Hematopoietic multipotent progenitor cell treated with erythropoietin and hydrocortisone succinate and interleukin-3 and kit ligand, for 15 days (in vitro differentiated cells): ENCODE measurements around the gene PEAK3.
A peak's percentile ranks its signal among the peaks of the same experiment; 100 is the strongest.

ENCODE experiments used
- DNase-seq: peaks from one replicate; pipeline ENCODE4 v3.0.0-alpha.2; 2015; ENCODE audit warnings: low spot score

Gene PEAK3

DNA sequence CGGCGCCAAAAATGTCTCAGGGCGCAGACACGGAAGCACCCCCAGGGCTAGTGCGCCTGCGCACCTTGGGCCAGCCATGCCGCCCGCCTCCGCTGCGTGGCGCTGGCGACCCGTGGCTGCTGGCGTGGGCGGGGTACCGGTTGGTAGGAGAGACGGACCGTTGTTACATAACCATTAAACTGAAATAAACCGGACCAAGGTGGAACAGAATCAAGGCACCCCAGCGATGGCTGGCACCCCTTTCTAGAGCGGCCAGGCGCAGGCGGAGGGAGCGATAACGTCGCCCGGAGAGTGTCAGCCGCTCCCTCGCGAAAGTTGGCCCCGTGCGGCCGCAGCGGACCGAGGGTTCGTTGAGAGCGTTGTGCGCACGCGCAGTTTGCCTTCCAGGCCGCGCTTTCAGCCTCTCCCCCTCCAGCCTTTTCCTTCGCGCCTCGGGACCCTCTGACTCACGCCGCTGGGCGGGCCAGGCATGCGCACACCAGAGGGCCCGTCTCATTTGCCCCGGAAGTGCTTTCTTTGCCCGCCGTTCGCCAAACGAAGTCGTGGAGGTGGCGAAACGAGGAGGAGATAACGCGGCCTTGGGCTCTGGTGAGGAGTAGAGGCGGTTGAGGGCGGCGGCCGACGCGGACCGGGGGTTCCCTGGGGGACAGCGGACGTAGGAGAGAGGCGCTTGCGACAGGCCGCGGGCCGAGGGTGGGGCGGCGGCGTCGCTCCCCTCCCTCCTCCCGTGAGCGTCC, 45.5 kb downstream of the PEAK3 start, which contains the start of the genes PLEKHJ1 and SF3A2:
PLEKHJ1 (minus strand) TSS at position 16 of the 737 bp plus-strand sequence. CDS start 81 bp downstream, outside the sequence.
SF3A2 (plus strand) TSS at position 511 of the 737 bp plus-strand sequence. CDS start 6,595 bp downstream, outside the sequence.
- peak; percentile 97 for DNase-seq

DNA sequence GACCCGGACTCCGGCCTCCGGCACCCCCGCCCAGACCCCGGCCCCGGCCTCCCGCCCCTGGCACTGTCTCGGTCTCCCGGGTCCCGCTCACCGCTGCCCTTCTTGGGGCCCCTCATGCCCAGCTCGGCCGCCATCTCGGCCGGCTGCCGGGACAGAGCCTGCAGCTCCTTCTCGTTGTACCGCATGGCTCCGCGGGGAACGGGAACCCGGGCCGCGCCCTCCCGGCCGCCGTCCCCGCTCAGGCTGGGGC, 46.0 kb downstream of the PEAK3 start:
- no peak for DNase-seq

DNA sequence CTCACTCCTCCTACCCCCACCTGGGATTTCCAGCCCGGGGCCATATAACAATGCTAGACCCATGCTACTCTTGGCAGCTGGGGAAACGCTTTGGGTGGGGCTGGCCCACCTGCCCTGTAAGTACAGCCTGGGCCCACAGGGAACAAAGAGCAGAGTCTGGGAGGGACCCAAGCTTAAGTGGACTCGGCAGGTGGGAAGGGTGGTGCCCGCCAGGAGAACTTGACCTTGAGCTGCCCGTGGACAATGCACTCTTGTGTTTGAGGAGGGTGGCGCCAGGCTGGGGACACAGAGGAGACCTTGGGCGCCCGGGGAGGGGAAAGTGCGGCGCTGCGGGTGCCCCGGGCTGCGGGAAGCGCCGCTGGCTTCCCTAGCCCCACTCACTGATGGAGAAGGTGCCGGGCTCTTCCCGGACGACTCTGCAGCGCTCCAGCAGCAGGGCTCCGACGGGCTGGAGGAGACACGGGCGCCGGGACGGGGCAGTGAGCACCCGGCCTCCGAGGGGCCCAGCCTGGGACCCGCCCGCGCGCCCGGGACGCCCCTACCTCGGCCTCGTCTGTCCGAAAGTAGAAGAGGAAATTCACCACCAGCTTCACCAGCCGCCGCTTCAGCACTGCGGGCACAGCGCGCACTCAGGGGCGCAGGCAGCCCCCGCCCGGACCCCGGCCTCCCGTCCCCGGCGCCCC, 46.5 kb downstream of the PEAK3 start:
- peak; percentile 13 for DNase-seq

DNA sequence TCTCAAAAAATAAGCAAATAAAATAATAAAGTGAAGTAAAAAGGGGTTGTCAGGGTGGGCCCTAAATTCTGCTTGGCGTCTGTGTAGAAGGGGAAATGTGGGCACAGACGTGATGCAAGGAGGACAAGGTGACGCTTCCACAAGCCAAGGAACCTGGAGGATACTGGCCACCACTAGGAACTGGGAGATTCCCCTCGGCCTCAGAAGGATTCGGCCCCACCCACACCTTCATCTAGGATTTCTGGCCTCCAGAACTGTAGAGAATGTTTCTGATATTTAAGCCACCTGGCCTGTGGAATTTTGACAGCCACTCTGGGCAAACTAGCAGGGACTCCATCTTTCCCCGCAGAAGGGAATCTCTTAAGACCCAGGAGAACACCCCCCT, 47.0 kb downstream of the PEAK3 start:
- no peak for DNase-seq

DNA sequence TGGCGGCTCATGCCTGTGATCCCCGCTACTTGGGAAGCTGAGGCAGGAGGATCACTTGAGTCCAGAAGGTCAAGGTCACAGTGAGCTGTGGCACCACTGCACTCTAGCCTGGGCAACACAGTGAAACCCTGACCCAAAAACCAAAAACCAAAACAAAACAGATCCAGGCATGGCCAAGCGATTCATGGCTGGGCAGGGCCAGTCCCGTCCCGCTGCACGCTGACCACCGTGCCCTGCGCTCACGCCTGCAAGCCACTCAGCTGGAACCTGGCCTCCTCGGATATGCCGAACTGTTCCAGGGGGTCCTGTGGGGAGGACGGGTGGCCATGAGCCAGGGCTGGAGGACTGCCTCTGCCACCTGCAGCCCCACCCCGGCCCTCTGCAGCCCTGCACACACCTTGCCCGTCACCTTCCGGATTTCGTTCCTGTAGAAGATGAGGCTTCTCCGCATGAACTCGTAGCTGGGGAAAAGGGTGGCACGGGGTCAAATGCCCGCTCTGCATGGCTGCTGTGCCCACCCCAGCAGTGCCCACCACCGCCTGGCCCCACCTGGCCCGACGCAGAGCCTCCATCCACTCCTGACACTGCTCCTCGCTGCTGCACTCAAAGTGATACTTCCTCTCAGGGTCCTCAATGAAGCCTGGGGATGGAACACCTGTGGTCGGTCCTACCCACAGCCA, 48.2 kb downstream of the PEAK3 start:
- no peak for DNase-seq

DNA sequence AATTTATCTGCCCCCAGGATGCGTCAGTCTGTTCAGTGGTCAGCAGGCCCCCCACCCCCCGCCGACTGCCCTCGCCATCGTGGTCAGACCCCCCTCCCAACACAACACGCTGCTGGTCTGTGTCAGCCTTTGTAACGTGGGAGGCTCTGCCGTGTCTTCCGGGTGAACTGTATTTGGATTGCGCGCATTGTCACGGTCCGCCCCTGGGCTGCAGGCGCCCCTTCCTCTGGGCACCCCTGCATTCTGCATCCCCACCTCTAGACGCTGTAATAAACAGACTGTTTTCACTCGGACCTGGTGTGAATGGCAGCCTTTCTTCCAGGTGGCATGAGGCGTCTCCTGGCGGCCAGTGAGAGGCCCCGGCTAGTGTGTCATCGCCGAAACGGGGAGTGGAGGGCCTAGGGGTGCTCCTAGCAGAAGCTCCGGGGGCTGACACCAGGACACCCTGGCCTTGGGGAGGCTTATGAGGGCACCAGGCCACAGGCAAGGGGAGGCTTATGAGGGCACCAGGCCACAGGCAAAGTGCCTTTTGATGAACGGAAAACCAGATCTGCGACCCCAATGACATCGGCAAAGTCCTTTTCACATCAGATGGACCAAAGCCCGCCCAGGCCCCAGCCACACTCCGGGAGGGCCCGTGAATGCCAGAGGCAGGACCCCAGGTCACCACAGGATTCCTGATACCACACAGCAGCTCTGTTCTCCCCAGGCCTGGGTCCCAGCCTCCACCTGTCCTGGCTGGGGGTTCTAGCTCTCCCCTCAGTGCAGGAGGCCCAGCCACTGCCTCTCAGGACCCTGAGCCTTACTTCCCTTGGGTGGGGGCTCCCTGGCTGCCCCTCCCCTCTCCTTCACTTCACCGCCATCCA, 49.5 kb downstream of the PEAK3 start:
- DNase-seq: no peak

DNA sequence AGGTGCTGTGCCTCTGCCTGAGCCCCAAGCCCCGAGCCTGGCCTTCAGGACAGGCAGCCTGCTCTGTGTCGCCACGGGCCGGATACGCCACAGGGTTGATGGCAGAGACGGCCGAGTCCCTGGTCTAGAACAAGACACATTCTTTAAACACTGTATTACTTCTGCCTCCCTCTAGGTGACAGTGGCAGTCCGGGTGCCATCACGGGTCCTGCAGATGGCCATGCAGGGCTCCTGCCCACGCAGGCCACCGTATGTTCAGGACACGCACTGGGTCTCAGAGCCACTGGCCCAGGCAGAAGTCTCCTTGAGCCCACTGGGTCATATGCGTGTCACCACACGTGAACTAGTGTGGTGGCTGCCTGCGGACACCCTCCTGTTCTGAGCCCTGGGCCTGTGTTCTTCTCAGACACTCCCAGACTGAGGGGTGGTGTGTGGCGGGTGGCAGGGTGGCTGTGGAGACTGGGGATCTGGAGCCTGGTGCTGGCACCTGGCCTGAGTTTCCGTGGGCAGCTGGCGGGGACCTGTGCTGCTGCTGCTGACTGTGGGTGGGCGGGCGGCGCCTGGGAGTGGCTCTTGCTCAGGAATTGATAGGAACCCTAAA, 50.3 kb downstream of the PEAK3 start:
- DNase-seq: peak; percentile 43

DNA sequence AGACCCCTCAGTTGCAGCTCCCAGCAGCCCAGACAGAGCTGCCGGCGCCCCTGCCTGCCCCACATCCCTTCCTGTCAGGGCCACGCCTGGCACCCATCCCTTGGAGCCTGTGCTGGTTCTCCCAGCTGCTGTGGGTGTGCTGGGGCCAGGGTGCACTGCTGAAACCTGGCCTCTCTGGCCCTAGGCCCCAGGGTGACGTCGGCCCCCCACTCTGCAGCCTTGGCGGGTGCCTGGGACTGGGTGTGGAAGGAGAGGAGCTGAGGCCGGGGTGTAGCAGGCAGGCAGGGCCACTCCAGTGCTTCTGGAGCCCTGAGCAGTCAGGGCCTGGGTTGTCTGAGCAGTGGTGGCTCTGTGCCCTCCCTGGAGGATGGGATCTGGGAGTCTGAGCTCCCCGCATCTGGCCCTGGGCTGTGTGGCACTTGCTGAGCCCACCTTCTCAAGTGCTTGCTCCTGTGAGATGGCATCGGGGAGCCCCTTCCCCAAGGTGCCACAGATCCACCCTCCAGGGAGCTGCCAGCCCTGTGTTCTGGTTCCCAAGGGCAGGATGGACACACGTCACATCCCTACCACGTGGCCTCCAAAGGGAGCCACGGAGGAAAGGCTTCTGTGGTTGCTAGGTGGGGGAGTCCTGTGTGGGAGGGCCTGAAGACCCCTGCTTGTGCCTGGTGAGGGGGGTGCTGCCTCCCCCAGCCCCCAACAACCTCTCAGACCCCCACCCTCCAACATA, 51.0 kb downstream of the PEAK3 start:
- DNase-seq: no peak

DNA sequence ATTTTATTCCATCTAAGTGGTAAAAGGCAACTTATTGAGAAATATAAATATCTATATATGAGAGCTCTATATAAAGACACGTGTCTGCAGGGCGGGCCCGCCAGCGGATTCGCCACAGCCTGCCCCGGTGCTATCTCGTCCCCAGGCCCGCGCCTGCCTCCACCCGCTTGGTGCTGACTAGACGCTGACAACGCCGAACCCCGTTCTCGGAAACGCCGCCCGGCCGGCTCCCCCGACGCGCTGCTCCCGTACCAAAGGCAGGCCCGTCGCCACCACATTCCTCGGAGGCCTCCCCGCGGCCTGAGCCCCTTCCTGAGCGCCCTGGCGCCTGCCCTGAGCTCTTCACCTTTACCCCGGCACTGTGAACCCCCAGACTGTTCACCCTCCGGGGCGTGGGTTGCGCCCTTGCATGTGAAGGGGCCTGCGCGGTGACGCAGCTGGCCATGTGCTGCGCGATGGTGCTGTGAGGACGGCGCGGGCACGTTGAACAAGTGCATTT, 51.9 kb downstream of the PEAK3 start:
- peak; percentile 53 for DNase-seq

DNA sequence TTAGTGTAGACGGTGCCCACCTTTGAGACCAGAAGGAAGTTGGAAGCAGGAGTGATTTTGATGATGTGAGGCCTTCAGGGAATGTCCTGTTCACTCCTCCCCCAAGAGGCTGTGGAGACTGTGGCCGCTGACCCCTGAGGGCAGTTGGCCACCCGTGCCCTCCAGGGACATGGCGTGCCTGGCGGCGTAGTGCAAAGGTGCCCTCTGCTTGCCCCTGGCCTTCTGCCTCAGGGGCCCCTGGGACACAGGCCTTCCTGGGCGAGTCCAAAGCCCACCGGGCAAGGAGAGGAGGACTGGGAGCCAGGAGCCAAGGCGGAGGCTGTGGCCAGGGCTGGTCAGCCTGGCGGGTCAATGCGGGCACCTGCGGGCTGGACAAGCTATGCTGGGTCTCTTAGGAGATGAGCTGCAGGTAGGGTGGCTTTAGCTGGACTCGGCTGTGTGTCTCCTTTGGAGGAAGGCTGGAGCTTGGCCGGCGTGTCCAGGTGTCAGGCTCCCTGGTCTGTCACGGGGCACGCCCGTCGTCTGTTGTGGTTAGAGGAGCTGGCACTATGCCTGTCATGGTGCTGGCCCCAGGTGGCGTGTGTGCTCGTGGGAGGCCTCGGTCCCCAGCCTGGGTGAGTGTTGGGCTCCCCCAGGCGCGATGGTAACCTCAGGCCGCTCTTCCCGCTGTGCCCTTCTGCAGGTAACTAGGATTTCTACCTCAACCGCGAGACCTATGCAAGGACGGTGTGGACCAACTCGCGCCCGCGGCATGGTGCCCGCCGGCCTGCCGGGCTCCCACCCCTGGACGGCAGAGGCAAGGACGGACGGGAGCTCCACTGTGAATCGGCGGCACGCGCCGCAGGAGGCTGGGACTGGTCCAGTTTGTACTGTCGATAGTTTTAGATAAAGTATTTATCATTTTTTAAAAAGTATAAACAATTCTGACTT, 52.6 kb downstream of the PEAK3 start:
- no peak for DNase-seq

DNA sequence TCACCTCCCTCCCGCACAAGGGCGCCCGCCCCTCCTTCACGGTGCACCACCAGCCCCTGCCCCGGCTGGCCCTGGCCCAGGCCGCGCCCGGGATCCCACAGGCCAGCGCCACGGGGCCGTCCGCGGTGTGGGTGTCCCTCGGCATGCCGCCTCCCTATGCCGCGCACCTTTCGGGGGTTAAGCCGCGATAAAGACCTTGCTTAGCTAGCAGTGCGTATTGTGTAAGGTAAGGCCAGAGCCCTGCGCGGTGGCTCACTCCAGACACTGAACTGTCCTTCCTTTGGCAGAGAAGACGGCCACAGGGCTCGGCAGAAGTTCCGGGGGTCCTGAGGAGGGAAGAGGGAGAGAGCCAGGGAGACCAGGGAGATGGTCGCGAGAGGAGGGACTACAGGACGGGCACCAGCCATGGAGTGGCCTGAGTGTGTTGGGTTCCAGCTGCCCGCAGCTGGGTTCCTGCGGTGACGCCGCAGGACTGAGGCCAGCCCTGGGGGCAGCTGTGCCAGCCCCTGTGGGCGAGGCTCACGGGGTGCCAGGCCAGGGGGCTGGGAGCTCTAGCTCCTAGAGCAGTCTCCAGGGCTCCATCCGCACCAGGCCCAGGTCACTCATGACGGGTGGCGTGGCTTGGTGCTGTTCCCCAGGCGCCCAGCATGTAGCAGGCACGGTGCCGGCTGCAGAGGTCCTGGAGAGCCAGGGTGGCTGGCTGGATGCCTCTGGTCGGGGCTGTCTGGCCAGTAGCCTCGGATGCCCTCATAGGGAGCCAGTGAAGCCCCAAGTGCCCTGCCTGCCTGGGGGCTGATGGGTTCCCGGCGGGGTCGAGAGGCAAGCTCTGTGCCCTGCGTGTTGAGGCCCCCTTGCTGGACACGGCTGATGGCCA, 53.6 kb downstream of the PEAK3 start:
- no peak for DNase-seq

DNA sequence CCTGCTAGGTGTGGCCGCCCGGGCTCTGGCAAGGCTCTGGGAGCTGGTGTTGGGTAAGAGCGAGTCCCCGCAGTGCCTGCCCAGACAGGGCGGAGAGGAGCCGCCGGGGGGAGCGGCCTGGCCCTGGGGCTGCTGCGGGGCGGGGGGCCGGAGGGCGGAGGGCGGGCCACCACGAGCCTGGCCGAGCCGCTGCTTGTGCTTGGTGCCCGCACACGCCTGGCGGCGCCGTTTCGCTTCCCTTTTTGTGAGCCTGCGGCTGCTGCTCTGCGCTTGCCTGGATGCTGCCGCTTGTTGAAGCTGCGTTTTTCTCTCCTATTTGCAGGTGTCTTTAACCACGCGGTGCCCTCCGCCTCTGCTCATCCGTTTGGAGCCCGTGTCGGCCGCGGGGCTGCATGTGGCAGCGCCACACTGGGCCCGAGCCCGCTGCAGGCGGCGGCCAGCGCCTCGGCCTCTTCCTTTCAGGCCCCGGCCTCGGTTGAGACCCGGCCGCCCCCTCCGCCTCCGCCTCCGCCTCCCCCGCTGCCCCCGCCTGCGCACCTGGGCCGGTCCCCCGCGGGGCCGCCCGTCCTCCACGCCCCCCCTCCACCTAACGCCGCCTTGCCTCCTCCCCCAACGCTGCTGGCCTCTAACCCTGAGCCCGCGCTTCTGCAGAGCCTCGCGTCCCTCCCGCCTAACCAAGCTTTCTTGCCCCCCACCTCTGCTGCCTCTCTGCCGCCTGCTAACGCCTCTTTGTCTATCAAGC, 54.4 kb downstream of the PEAK3 start:
- DNase-seq: no peak

DNA sequence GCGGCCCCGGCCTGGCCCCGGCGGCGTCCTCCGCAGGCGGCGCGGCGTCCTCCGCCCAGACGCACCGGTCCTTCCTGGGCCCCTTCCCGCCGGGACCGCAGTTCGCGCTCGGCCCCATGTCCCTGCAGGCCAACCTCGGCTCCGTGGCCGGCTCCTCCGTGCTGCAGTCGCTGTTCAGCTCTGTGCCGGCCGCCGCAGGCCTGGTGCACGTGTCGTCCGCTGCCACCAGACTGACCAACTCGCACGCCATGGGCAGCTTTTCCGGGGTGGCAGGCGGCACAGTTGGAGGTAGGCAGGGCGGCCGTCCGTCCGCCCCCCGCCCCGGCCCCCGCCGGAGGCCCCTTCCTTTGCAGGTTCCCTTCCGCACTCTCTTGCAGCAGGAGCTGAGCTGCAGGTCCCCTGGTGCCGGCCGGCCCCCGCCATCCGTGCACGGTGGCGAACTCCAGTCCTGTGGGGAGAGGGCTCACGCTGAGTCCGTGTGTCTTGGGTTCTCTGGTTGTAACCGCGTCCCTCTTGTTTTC, 55.1 kb downstream of the PEAK3 start:
- no peak for DNase-seq

DNA sequence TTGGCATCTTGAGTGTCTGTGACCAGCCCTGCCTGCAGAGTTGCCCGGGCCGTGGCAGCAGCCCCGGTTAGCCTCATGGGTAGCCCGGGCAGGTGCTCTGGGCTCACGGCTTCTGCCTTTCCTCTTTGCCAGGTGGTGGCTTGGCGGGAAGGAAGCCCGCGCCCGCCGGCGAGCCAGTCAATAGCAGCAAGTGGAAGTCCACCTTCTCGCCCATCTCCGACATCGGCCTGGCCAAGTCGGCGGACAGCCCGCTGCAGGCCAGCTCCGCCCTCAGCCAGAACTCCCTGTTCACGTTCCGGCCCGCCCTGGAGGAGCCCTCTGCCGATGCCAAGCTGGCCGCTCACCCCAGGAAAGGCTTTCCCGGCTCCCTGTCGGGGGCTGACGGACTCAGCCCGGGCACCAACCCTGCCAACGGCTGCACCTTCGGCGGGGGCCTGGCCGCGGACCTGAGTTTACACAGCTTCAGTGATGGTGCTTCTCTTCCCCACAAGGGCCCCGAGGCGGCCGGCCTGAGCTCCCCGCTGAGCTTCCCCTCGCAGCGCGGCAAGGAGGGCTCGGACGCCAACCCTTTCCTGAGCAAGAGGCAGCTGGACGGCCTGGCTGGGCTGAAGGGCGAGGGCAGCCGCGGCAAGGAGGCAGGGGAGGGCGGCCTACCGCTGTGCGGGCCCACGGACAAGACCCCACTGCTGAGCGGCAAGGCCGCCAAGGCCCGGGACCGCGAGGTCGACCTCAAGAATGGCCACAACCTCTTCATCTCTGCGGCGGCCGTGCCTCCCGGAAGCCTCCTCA, 55.7 kb downstream of the PEAK3 start:
- DNase-seq: no peak

DNA sequence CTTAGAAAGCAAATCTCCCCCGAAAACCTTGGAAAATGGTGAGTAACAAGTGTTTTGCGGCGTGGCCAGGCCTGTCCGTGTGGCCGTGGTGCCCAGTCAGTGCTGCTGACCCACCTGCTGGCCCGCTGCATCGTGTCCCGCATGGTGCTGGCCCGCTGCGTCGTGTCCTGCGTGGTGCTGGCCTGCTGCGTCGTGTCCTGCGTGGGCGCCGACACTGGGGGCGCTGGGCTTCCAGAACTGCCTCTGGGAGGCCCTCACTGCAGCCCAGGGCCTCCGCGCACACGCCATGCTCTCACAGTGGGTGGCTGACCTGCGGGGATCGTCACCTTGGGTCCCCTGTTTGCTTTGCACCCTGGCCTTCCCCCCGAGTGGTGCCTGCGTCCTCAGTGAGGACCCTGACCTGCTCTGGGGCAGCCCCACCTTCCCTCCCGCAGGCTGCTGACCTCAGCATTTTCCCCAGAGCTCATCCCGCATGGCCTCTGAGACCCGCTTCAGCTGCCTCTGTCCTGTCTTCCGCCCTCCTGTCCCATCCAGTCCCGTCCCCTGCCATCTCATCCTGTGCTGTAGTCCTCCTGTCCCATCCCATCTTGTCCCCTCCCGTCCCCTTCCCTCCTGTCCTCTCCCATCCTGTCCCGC, 56.4 kb downstream of the PEAK3 start:
- no peak for DNase-seq

DNA sequence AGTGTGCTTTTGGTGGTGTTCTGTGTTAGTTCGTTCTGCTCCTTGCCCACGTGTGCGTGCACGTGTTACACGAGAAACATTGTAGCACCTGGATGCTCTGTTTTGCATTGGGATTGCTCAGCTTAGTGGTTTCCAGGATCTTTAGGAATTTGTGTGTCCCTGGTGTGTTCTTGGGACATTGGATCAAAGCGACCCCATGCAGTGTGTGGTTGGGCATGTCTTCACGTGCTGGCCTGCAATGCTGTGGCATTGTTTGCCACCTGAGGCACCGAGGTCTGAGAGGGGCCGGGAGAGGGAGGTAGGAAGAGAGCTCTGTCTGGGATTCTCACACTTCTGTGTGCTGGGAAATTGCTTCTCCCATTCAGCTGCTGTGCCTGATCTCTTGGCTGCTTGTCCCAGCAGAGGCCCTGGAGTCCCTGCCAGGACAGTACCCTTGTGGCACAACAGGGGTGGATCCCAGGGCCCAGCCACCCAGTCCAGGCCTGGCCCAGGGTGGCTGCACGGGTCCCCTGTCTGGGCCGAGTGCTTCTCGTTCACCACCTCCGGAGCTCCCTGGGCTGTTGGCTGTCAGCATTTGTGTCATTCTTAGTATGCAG, 57.1 kb downstream of the PEAK3 start:
- DNase-seq: no peak
